IPS DF 4.7 (cell line): ENCODE data around the gene SMCP.

Source experiments
- DNase-seq: peaks from one replicate; pipeline ENCODE4 v3.0.0-alpha.2; 2013; ENCODE audit warnings: low spot score; ENCODE audit errors: extremely low read depth

Gene SMCP

GRCh38 chr1:152886085-152886484 is 8.0 kb downstream of the SMCP start:
- DNase-seq = no peak

GRCh38 chr1:152886758-152887409 is 8.8 kb downstream of the SMCP start:
- DNase-seq = no peak

- DNase-seq = no peak
Measured at GRCh38 chr1:152888126-152888525, 10.0 kb downstream of the SMCP start.

- no peak for DNase-seq
Measured at GRCh38 chr1:152899027-152899426, 20.9 kb downstream of the SMCP start.

- DNase-seq = no peak
Measured at GRCh38 chr1:152899883-152900282, 21.8 kb downstream of the SMCP start.

- no peak for DNase-seq
Measured at GRCh38 chr1:152901631-152902030, 23.5 kb downstream of the SMCP start.

- DNase-seq = no peak
Measured at GRCh38 chr1:152902636-152903035, 24.5 kb downstream of the SMCP start.

- no peak for DNase-seq
Measured at GRCh38 chr1:152904688-152905440, 26.7 kb downstream of the SMCP start.

GRCh38 chr1:152906023-152906565 is 28.0 kb downstream of the SMCP start:
- DNase-seq = no peak

GRCh38 chr1:152907686-152908601 is 29.8 kb downstream of the SMCP start, which contains the start of gene IVL:
TSS of gene IVL (plus strand) at chr1:152908546. CDS start at chr1:152909798, 1,252 bp downstream.
- no peak for DNase-seq

GRCh38 chr1:152909206-152909605 is 31.1 kb downstream of the SMCP start:
- DNase-seq = no peak

GRCh38 chr1:152912471-152912870 is 34.3 kb downstream of the SMCP start:
- DNase-seq = no peak

- DNase-seq = no peak
Measured at GRCh38 chr1:152912900-152913299, 34.8 kb downstream of the SMCP start.

- no peak for DNase-seq
Measured at GRCh38 chr1:152917794-152918193, 39.7 kb downstream of the SMCP start.

GRCh38 chr1:152919071-152919470 is 40.9 kb downstream of the SMCP start:
- no peak for DNase-seq

GRCh38 chr1:152924191-152924590 is 46.1 kb downstream of the SMCP start:
- no peak for DNase-seq

- DNase-seq = no peak
Measured at GRCh38 chr1:152926091-152926490, 48.0 kb downstream of the SMCP start.

GRCh38 chr1:152928671-152929070 is 50.5 kb downstream of the SMCP start:
- no peak for DNase-seq

GRCh38 chr1:152932170-152932811 is 54.2 kb downstream of the SMCP start:
- no peak for DNase-seq

GRCh38 chr1:152933196-152933595 is 55.1 kb downstream of the SMCP start:
- DNase-seq = no peak
